Effector memory CD8-positive, alpha-beta T cell (primary cell): ENCODE measurements around the gene ATP2B3.

Source experiments
- ATAC-seq: fragments of 150-1000 bp; cut with Tn5 transposase; replicated peaks from 2 replicates; pipeline ENCODE4 v1.10.0; 2021; ENCODE audit warnings: mild to moderate bottlenecking, moderate library complexity
- DNase-seq, 3 experiments: peaks; one replicate each; pipeline ENCODE4 v3.0.0; 2021
- H3K27ac Mint-ChIP-seq, 2 donors: one replicate each; pipeline ENCODE4 v1.8.0; 2022; ENCODE audit warnings: mild to moderate bottlenecking in 2 of 2, mixed read lengths in 2 of 2, moderate library complexity in 2 of 2
- H3K27me3 Mint-ChIP-seq, 2 donors: one replicate each; pipeline ENCODE4 v1.8.0; 2022; ENCODE audit warnings: mixed read lengths in 2 of 2
- H3K36me3 Mint-ChIP-seq: one replicate; pipeline ENCODE4 v1.8.0; 2022; ENCODE audit warnings: mild to moderate bottlenecking, moderate library complexity, mixed read lengths; ENCODE audit not compliant: insufficient read depth
- H3K4me1 Mint-ChIP-seq, 2 donors: one replicate each; pipeline ENCODE4 v1.8.0; 2022; ENCODE audit warnings: low read depth in 2 of 2, mixed read lengths in 2 of 2
- H3K4me3 Mint-ChIP-seq, 2 donors: one replicate each; pipeline ENCODE4 v1.8.0; 2022; ENCODE audit warnings: mild to moderate bottlenecking in 2 of 2, mixed read lengths in 2 of 2, moderate library complexity in 2 of 2
- H3K9me3 Mint-ChIP-seq, 2 donors: one replicate each; pipeline ENCODE4 v1.8.0; 2022; ENCODE audit warnings: mixed read lengths in 2 of 2

The ATP2B3 gene

DNA sequence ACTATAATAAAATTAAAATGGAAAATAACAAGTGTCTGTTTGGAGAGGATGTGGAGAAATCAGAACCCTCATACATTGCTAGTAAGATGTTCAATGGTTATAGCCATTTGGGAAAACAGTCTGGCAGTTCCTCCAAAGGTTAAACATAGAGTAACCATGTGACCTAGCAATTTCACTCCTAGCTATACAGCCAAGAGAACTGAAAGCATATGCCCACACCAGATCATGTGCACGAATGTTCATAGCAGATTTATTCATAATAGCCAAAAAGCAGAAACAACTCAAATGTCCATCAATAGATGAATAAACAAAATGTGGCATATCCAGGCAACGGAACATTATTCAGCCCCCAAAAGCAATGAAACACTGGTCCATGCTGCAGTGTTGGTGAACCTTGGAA is 90.9 kb downstream of the ATP2B3 start:
- H3K9me3 Mint-ChIP-seq = no peaks in the 10 kb centered on the region
- ATAC-seq (no peak), DNase-seq (no peak)
- H3K4me1 Mint-ChIP-seq = peaks cover 0 to 6% of the 10 kb centered on the region in 2 donors
- H3K36me3 Mint-ChIP-seq = no peaks in the 10 kb centered on the region
- H3K27me3 Mint-ChIP-seq = no peaks in the 10 kb centered on the region
- H3K27ac Mint-ChIP-seq = no peak overlapping the region
- no peak overlapping the region for H3K4me3 Mint-ChIP-seq

- Mint-ChIP-seq H3K27ac (no peak overlapping the region), H3K27me3 (no peaks in the 10 kb centered on the region), H3K36me3 (no peaks in the 10 kb centered on the region), H3K9me3 (no peaks in the 10 kb centered on the region), H3K4me3 (no peak overlapping the region), H3K4me1 (peaks cover 0 to 6% of the 10 kb centered on the region in 2 donors)
- ATAC-seq (no peak), DNase-seq (no peak)
These were observed 91.4 kb downstream of the ATP2B3 start for GRCh38 chrX:153608806-153609205.

DNA sequence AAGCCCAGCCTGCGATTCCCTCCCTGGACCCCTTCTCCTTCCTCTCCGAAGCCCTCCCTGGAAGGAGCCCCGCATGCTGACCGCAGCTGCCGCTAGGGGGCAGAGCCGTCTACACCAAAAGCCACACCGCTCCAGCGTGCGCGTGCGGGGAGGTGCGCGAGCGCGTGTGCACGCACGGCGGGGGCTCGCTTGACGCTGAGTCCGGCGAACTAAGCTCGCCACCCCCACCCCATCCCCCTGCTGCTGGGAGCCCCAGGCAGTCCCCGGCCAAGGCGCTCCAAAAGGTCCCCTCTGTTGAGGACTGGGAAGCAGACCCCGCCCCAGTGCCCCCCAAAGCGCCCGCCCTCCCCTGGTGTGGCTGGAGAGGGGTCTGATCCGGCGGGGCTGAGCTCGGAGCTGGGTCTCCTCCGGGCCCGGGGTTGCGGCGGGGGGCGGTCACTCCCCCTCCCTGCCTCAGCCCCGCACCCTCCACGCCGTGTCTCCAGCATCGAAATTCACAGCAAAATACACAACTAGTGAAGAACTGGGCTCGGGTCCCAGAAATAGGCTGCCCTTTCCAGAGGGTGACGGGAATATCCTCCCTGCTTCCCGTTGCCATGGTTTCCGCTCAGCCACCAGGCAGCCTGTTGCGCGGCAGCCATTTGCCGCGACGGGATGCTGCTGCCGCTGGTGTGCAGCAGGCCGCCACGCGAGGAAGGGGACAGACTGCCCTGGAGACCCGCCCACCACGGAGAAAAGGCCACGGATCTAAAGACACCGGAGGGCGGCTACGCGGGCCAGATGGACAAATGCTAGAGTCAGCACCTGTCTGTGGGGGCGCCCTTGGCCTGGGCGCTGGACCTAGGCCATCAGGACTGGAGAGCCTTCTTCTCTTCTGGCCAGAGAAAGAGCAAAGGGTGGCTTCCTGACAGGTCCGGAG is 92.7 kb downstream of the ATP2B3 start:
- H3K27me3 Mint-ChIP-seq = no peaks in the 10 kb centered on the region
- ATAC-seq (peak; percentile 97), DNase-seq (peak; percentile 63 to 65 (median 64))
- peak overlapping the region; percentile 80 to 85 for H3K4me3 Mint-ChIP-seq
- H3K36me3 Mint-ChIP-seq = no peaks in the 10 kb centered on the region
- H3K9me3 Mint-ChIP-seq = no peaks in the 10 kb centered on the region
- no peak overlapping the region for H3K27ac Mint-ChIP-seq
- peaks cover 6% of the 10 kb centered on the region in 2 donors for H3K4me1 Mint-ChIP-seq

DNA sequence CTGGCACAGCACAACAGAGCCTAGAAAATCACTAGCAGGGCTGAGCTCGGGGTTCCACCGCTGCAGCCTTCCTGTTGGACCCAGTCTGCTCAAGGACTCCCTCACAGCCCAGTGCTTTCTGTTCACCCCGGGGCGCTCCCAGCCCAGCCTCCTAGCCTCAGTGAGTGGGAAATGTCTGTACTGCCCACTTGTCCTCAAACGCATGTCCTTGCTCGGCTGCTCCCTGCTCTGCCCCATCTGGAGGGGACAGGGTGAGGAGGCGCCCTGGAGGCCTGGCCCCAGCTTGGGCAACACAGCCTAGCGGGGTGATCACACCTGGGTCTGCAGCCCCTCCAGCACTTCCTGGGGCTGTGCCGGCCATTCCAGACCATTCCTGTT is 93.4 kb downstream of the ATP2B3 start:
- Mint-ChIP-seq H3K27ac (no peak overlapping the region), H3K27me3 (no peaks in the 10 kb centered on the region), H3K9me3 (no peaks in the 10 kb centered on the region), H3K4me1 (peaks cover 6% of the 10 kb centered on the region in 2 donors), H3K36me3 (no peaks in the 10 kb centered on the region), H3K4me3 (peak overlapping the region; percentile 80 to 85)
- ATAC-seq = no peak
- DNase-seq = no peak

- H3K27ac Mint-ChIP-seq = no peak overlapping the region
- DNase-seq (no peak), ATAC-seq (no peak)
- H3K4me1 Mint-ChIP-seq = peaks cover 6% of the 10 kb centered on the region in 2 donors
- no peaks in the 10 kb centered on the region for H3K27me3 Mint-ChIP-seq
- no peak overlapping the region for H3K4me3 Mint-ChIP-seq
- H3K9me3 Mint-ChIP-seq = no peaks in the 10 kb centered on the region
- H3K36me3 Mint-ChIP-seq = no peaks in the 10 kb centered on the region
These were observed 94.1 kb downstream of the ATP2B3 start for GRCh38 chrX:153611298-153612095.

- H3K9me3 Mint-ChIP-seq = no peaks in the 10 kb centered on the region
- H3K4me1 Mint-ChIP-seq = peaks cover 6% of the 10 kb centered on the region in 2 donors
- no peaks in the 10 kb centered on the region for H3K36me3 Mint-ChIP-seq
- H3K27ac Mint-ChIP-seq = no peak overlapping the region
- ATAC-seq = no peak
- no peaks in the 10 kb centered on the region for H3K27me3 Mint-ChIP-seq
- no peak for DNase-seq
- no peak overlapping the region for H3K4me3 Mint-ChIP-seq
These were observed 95.0 kb downstream of the ATP2B3 start for GRCh38 chrX:153612413-153612812.

- Mint-ChIP-seq H3K4me1 (peaks cover 3 to 6% of the 10 kb centered on the region in 2 donors), H3K27me3 (no peaks in the 10 kb centered on the region), H3K4me3 (no peak overlapping the region), H3K9me3 (no peaks in the 10 kb centered on the region), H3K27ac (no peak overlapping the region), H3K36me3 (no peaks in the 10 kb centered on the region)
- DNase-seq (no peak), ATAC-seq (no peak)
These were observed 97.4 kb downstream of the ATP2B3 start for GRCh38 chrX:153614818-153615217.

DNA sequence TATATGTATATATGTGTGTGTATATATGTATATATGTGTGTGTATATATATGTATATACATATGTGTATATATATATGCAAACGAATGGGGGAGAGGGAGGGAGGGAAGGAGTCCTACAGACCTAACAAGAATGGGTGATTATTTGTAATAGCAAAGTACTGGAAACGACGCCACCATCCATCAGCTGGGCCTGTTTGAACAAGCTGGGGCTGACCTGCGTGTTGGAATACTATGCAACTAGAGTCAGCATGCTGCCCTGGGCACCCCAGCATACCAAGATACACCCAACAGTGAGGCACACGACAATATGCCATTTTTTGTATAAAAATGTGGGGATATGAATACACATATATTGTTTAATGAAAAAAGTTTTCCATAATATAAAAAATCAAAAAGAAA is 103.1 kb downstream of the ATP2B3 start:
- H3K36me3 Mint-ChIP-seq = no peaks in the 10 kb centered on the region
- no peak overlapping the region for H3K4me3 Mint-ChIP-seq
- no peaks in the 10 kb centered on the region for H3K4me1 Mint-ChIP-seq
- DNase-seq (no peak), ATAC-seq (no peak)
- no peak overlapping the region for H3K27ac Mint-ChIP-seq
- H3K27me3 Mint-ChIP-seq = peaks cover 21 to 25% of the 10 kb centered on the region in 2 donors
- H3K9me3 Mint-ChIP-seq = no peaks in the 10 kb centered on the region

GRCh38 chrX:153621949-153622598 is 104.6 kb downstream of the ATP2B3 start:
- no peak overlapping the region for H3K27ac Mint-ChIP-seq
- H3K4me1 Mint-ChIP-seq = no peaks in the 10 kb centered on the region
- H3K36me3 Mint-ChIP-seq = no peaks in the 10 kb centered on the region
- DNase-seq (no peak), ATAC-seq (no peak)
- H3K27me3 Mint-ChIP-seq = peaks cover 21 to 25% of the 10 kb centered on the region in 2 donors
- no peak overlapping the region for H3K4me3 Mint-ChIP-seq
- H3K9me3 Mint-ChIP-seq = no peaks in the 10 kb centered on the region

DNA sequence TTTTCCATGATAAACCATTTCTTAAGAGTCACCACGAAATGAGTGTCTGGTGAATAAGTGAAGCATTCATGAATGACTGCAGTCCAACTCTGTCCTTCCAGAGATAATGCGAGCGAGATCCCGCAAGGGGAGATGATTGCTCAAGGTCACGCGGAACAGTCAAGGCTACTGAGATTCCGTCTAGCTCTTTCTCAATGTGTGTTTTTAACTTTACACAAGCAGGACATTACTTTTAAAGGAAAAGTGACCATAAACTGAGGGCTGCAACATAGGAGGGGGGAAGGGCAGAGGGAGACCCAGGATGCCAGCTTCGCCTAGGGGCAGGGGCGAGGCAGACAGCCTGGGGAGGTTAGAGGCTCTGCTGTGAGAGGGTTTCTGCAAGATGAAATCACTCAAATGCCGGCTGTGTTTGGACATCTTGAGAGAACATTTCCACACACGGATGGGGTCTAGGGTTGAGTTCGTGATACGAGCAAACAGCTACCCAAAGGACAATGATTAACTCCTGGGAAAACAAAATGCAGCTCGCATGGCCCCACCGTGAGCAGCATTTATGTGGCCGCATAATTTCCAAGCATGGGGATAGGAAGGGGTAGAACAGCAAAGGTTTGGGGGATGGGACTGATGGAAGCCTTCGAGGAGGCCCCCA is 105.3 kb downstream of the ATP2B3 start:
- DNase-seq = no peak
- no peak overlapping the region for H3K27ac Mint-ChIP-seq
- H3K36me3 Mint-ChIP-seq = no peaks in the 10 kb centered on the region
- no peak for ATAC-seq
- H3K9me3 Mint-ChIP-seq = no peaks in the 10 kb centered on the region
- H3K4me3 Mint-ChIP-seq = no peak overlapping the region
- no peaks in the 10 kb centered on the region for H3K4me1 Mint-ChIP-seq
- peaks cover 21 to 25% of the 10 kb centered on the region in 2 donors for H3K27me3 Mint-ChIP-seq

GRCh38 chrX:153623310-153624029 is 106.0 kb downstream of the ATP2B3 start:
- Mint-ChIP-seq H3K9me3 (no peaks in the 10 kb centered on the region), H3K27ac (no peak overlapping the region), H3K36me3 (no peaks in the 10 kb centered on the region), H3K27me3 (peaks cover 21 to 25% of the 10 kb centered on the region in 2 donors), H3K4me1 (no peaks in the 10 kb centered on the region), H3K4me3 (no peak overlapping the region)
- DNase-seq (no peak), ATAC-seq (no peak)

GRCh38 chrX:153624196-153625091 is 107.0 kb downstream of the ATP2B3 start:
- no peak for DNase-seq
- H3K4me1 Mint-ChIP-seq = no peaks in the 10 kb centered on the region
- H3K27me3 Mint-ChIP-seq = peaks cover 21 to 25% of the 10 kb centered on the region in 2 donors
- H3K9me3 Mint-ChIP-seq = no peaks in the 10 kb centered on the region
- H3K4me3 Mint-ChIP-seq = no peak overlapping the region
- no peaks in the 10 kb centered on the region for H3K36me3 Mint-ChIP-seq
- ATAC-seq = no peak
- H3K27ac Mint-ChIP-seq = no peak overlapping the region
